Stimulated activated CD8-positive, alpha-beta memory T cell treated with anti-CD3 and anti-CD28 coated beads, Interleukin-7, amount 100 ng/mL, for 4 hours (primary cell): Measurements from ENCODE around the gene OR4D1.
A peak's percentile ranks its signal among the peaks of the same experiment; 100 is the strongest.
"Not testable (repeated sequence)": the region's sequence is repeated elsewhere in the genome, so short reads cannot be mapped to it uniquely, and the experiment has no call there.

Experiments
- DNase-seq, 2 donors: peaks; one replicate each; pipeline ENCODE4 v3.0.0-alpha.2; 2020; ENCODE audit warnings: low read depth in 2 of 2

OR4D1 gene

GRCh38 chr17:58147930-58148434 is at the start of gene OR4D1:
Gene OR4D1, plus strand, starts transcription at chr17:58148384. Its CDS starts 6,770 bp downstream, at chr17:58155154.
- no peak for DNase-seq

DNA sequence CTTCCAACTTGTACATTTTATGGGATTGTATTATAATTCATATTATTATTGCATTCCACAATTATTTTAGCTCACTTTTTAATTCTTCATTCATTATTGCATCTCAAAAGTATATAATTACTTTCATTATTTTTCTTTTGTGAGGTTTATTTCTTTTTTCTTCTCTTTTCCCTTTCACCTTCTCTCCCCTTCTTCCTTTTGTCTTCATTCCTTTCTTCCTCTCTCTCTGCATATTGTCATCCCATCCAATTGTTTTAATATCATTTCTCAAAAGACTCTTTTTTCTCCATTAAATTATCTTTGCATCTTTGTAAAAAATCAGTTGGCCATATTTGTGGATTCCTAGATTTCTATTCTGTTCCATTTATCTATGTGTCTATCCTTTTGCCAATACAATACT is 47.7 kb upstream of the OR4D1 start:
- DNase-seq, result no peak

DNA sequence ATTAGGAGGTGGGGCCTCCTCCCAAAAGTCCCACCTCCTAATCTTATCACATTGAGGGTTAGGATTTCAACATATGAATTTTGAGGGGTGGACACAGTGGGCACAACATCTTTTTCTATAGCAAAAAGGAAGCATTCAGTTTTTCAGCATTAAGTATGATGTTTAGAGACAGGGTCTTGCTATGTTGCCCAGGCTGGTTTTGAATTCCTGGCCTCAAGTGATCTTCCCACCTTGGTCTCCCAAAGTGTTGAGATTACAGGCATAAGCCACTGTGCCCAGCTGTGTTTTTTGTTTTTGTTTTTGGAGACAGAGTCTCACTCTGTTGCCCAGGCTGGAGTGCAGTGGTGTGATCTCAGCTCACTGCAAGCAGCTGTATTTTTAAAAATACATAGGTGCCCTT is 46.3 kb upstream of the OR4D1 start:
- DNase-seq, result not testable (repeated sequence)

DNA sequence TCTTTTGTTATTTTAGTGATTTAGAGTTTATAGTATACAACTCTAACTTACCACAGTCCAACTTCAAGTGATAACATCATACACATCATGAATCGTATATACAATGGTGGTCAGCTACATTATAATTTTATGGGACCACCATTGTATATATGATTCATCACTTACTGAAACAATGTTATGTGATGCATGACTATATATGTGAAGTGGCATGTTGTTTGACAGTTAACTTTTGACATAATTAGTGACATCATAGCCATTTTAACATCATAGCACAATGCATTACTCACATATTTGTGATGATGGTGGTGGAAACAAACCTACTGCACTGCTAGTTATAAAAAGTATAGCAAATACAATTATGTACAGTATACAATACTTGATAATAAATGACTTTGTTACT is 43.1 kb upstream of the OR4D1 start:
- no peak for DNase-seq

DNA sequence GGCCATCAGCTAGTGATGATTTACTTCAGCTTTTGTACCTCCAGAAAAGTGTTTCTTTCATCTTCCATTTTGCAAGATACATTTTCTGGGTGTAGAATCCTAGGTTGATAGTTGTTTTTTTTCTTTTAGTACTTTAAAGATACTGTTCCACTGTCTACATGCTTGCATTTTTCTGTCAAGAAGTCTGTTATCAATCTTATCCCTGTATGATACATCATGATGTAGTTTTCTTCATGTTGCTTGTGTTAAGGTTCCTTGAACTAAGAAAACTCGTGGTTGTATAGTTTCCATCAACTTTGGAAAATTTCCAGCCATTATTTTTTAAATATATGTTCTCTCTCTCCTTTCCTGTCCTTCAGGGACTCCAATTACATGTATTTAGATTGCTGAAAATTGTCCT is 40.9 kb upstream of the OR4D1 start:
- no peak for DNase-seq

GRCh38 chr17:58109197-58109596 is 39.0 kb upstream of the OR4D1 start:
- DNase-seq, result no peak

DNA sequence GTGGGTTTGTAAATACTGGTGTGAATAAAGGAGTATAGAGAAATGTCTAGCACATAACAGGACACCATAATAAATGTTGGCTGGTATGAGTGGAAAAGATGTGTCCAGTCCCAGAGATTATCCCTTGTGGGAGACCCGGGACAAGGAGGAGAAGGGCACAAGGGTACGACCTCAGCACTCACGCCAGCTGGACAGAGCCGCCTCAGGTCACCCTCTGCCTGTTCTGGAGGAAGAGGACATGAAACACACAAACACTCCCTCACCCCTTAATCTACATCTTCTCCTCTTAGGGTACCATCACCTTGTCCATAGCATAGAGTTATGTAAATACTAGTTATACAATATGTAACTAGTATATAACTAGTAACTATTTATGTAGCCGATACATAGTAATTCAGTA is 38.2 kb upstream of the OR4D1 start:
- no peak for DNase-seq

DNA sequence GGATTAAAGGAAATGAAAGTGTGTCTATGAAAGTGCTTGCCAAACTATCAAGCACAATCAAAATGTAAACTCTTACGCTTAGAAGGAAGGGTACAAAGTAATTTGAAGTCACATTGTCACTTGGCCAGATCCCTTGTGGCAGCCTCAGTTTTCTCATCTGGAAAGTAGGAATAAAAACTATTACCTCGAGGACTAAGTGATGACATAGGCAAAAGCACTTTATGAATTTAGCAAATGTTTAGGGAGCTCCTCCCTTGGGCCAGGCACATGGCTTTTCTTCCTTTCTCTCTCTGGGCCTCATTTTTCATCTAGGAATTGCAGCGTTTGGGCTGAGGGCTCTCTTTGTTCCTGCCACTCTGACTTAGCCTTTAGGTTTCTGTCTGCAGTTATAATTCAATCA is 36.5 kb upstream of the OR4D1 start:
- no peak for DNase-seq

DNA sequence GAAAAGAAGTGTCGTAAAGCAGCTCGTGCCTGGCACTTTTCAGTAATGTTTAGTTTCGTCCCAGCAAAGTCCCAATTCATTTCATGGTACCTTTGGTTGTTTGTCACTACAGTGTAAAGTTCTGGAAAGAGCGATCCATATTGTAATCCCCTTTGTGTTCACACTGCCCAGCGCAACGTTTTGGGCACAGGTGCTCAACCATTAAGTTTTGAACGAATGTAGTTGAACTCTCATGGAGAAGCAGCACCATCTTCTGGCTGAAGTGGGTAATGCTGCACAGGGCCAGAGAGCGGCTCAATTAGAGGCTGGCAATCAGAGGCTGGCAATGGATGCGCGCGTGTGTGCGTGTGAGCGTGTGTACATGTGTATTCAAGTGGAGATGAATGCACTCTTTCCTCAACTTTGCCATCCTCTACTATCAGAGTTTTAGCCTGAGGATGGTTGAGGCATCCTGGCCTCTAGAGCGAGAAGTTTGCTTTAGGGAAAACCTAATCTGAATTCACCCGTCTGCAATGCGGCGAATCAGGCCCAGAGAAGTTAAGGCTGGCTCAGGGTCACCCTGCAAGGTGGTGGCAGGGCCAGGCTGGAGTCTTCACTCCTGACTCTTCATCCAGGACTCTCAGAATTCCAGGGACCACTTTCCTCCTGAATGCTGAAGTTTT is 35.1 kb upstream of the OR4D1 start:
- DNase-seq, result peak; percentile 55 to 75

DNA sequence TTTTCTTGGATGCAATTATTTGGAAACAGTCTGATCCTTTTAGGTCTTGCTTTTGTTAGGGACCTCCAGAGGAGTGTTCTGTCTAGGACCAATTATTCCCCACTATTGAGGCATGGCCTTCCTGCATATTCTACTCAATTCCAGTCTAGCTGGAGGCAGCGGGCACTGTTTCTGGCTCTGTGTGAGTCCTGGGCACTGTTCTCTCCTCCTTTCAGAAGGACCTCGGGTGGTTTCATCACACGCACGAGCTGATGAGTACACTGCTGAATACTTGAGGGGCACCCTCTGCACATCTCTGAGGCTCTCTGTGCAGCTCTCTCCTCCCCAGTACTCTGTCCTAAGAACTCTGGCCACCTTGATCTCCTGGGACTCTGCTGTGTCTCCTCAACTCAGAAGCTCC is 34.2 kb upstream of the OR4D1 start:
- no peak for DNase-seq

GRCh38 chr17:58117382-58117781 is 30.8 kb upstream of the OR4D1 start:
- no peak for DNase-seq

DNA sequence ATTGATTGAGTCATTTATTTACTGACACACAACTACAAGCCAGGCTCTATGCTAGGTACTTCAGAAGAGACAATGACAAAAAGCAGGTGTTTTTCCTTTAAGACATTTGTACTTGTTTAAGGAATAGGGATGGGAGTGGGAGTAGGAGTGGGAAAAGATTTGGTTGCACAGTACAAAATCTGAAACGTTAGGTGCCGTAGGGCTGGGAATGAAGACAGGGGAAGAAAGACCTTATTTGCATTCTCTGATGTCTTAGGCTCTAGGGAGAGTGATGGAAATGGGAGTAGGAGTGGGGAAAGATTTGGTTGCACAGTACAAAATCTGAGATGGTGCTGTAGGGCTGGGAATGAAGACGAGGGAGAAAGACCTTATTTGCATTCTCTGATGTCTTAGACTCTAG is 28.7 kb upstream of the OR4D1 start:
- no peak for DNase-seq

- no peak for DNase-seq
Observed at GRCh38 chr17:58120195-58120822, 27.9 kb upstream of the OR4D1 start.

DNA sequence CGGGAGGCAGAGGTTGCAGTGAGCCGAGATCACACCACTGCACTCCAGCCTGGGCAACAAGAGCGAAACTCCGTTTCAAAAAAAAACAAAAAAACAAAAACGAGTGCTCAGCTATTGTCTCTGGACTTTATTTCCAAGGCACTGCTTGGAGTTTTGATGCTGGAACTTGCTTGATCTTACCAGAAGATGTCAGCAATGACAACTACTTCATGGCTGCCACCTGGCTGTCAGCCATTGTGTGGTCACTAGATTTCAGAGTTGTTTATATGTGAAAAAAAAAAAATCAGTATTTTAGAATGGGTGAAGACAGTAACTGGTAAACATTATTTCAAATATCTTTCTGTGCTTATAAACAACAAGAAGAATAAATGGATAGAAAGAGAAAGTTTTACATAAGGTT is 26.3 kb upstream of the OR4D1 start:
- peak in 1 of 2 donors; percentile 21 for DNase-seq

DNA sequence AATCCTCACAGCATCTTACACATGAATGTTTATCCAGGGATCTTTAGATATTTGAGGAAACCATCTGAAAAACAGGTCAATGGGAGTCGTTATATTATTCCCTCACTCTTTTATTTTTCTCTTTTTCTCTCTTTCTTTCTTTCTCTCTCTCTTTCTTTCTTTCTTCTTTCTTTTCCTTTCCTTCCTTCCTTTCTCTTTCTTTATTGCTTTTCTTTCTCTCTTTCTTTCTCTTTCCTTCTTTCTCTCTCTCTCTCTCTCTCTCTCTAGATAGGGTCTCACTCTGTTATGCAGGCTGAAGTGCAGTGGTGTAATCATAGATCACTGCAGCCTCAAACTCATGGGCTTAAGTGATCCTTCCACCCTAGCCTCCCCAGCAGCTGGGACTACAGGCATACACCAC is 20.3 kb upstream of the OR4D1 start:
- no peak for DNase-seq

GRCh38 chr17:58132697-58133096 is 15.5 kb upstream of the OR4D1 start:
- DNase-seq, result not testable (repeated sequence)

DNA sequence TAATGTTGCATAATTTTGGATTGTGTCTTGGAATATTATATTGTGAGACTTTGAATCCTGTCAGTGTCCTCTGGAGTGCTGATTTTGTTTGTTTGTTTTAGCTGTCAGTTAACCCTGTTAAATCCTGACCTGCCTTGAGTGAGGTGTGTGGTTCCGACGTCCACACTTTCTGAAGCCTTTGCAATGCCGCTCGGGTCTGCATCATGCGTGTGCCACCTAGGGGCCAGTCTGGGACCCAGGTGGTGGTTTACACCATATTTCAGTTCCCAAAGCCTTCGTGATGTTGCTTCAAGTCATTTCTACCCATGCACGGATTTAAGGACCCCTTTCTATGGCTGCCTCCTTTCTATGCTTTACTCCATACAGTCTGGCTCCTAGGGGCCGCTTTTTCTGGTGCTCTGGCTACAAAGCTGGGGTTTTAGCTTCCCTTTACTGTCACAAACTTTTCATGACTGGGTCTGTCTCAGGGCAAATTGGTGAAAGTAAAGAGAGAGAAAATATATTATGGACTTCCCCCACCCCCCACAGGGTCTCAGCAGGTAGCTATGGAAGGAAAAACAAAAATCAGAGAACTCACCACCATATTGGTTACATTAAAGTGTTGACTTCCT is 11.4 kb upstream of the OR4D1 start:
- no peak for DNase-seq

- no peak for DNase-seq
Observed at GRCh38 chr17:58141505-58141904, 6.7 kb upstream of the OR4D1 start.

- not testable (repeated sequence) for DNase-seq
Observed at GRCh38 chr17:58143335-58143734, 4.8 kb upstream of the OR4D1 start.

DNA sequence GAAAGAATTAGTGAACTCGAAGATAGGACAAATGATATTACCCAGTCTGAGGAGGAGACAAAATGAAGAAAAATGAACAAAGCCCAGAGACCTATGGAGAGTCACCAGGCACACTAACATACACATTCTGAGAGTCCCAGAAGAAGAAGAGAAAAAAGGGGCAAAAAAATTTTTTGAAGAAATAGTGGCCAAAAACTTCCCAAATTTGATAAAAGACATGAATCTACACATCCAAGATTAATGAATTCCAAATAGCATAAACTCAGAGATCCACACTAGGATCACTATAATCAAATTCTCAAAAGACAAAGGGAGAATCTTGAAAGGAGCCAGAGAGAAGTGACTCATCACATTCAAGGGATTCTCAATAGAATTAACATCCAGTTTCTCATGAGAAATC is 3.4 kb upstream of the OR4D1 start:
- DNase-seq, result no peak

DNA sequence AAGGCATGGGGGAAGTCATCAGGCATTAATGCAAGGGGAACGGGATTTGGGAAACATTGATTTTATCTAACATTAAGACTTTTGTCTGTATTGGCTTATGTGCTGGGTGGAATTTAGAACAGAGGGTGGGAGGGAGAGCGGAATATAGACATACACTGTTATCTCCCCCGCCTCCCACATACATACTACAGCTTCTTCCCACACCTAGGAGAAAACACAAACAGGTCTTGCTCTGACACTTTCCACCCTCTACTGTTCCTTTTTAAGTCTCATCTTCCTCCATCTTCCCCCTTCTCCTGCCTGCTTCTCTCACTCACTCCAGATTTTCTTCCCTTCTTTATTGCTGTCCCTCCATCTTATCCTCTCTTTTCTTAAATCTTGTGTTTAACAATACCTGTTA is 425 bp downstream of the OR4D1 start:
- DNase-seq, result no peak

DNA sequence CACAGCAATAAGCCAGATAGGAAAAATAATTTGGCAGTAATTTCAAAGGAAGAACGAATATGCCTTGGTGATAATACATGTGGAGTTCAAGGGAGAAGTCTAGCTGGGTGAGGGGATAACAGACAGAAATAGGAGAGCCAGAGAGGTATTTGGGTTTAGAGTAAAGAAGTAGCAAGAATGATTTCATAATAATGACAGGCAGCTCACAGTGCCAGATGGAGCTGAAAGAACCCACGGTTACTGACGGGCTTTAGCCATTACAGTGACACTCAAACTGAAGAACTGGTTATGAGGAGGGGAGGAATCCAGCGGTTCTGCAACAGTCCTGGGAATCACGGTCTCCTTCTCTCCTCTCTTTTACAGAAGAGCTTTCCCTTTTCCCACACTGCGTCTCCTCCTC is 2.2 kb downstream of the OR4D1 start:
- no peak for DNase-seq

DNA sequence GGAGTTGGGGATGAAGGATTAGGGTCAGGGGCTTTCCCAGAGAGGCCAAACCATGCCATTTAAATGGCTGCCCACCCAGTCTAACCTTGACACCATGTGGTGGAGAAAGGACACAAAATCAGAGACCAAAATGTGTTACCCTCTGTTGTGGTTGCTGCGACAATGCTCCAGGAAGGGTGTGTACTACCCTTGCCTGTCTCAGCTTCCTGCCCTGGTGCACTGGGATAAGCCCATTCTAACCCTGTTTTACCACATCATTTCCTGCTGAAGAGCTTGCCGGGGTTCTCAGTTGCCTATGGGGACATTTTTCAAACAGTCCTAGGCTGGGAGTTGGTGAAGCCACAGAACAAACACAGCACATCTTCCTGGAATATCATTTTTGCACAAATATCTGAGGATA is 4.9 kb downstream of the OR4D1 start:
- peak; percentile 23 to 25 for DNase-seq
